Endodermal cell (in vitro differentiated cells): ENCODE data around the gene ATP10A. TPM values are rescaled to one million over a fixed set of nuclear protein-coding genes. Genes with fewer than 3 reads are reported as not detected.
A peak's percentile ranks its signal among the peaks of the same experiment; 100 is the strongest.

Source experiments
- DNase-seq: peaks from one replicate; pipeline ENCODE4 v3.0.0-alpha.2; 2017
- H3K27ac ChIP-seq: 2 replicates; pipeline ENCODE4 v1.5.1; 2013; ENCODE audit warnings: mild to moderate bottlenecking, low read depth, low read length, moderate library complexity
- H3K27me3 ChIP-seq: 2 replicates; pipeline ENCODE4 v1.6.1; 2013; ENCODE audit warnings: mild to moderate bottlenecking, low read length, moderate library complexity; ENCODE audit not compliant: insufficient read depth, control insufficient read depth, poor library complexity, severe bottlenecking
- H3K36me3 ChIP-seq: 2 replicates; pipeline ENCODE4 v1.7.0; 2013; ENCODE audit warnings: mild to moderate bottlenecking, low read length, moderate library complexity; ENCODE audit not compliant: control insufficient read depth, insufficient read depth
- H3K4me1 ChIP-seq: one replicate; pipeline ENCODE4 v1.7.0; 2013; ENCODE audit warnings: low read length; ENCODE audit not compliant: control insufficient read depth, insufficient read depth
- H3K4me3 ChIP-seq: 2 replicates; pipeline ENCODE4 v1.5.1; 2013; ENCODE audit warnings: mild to moderate bottlenecking, low read length, moderate library complexity
- H3K9ac ChIP-seq: 2 replicates; pipeline ENCODE4 v1.6.1; 2013; ENCODE audit warnings: mild to moderate bottlenecking, low read length, moderate library complexity; ENCODE audit not compliant: poor library complexity, severe bottlenecking; ENCODE audit errors: extremely low read depth
- H3K9me3 ChIP-seq: 2 replicates; pipeline ENCODE4 v1.6.1; 2013; ENCODE audit warnings: mild to moderate bottlenecking, low read length, moderate library complexity; ENCODE audit not compliant: control insufficient read depth
- H3K27ac Mint-ChIP-seq: 2 replicates; pipeline ENCODE4 v1.8.0; 2020; ENCODE audit warnings: mixed read lengths
- H3K27me3 Mint-ChIP-seq: 2 replicates; pipeline ENCODE4 v1.8.0; 2021; ENCODE audit warnings: mild to moderate bottlenecking, mixed read lengths; ENCODE audit not compliant: insufficient read depth
- H3K36me3 Mint-ChIP-seq: 2 replicates; pipeline ENCODE4 v1.8.0; 2020; ENCODE audit warnings: low read depth, mixed read lengths
- H3K4me1 Mint-ChIP-seq: 2 replicates; pipeline ENCODE4 v1.8.0; 2020; ENCODE audit warnings: mixed read lengths
- H3K4me3 Mint-ChIP-seq: 2 replicates; pipeline ENCODE4 v1.8.0; 2020; ENCODE audit warnings: mild to moderate bottlenecking, moderate library complexity, mixed read lengths
- H3K9me3 Mint-ChIP-seq: 2 replicates; pipeline ENCODE4 v1.8.0; 2020; ENCODE audit warnings: mild to moderate bottlenecking, mixed read lengths
- CTCF ChIP-seq: fragments of 200-600 bp; sonication (generic); conservative IDR thresholded peaks from 2 replicates; pipeline ENCODE4 v1.5.0; 2021; ENCODE audit warnings: antibody characterized with exemption, mild to moderate bottlenecking
- WGBS, 2 experiments: methylation state at CpG; one replicate each; pipeline versions ENCODE4 v1.1.5 to v1.1.7; 2013; ENCODE audit warnings: missing lambda C conversion rate in 2 of 2, mixed read lengths in 1 of 2; ENCODE audit not compliant: insufficient coverage in 1 of 2, insufficient read length in 1 of 2; 5-methylcytosine and 5-hydroxymethylcytosine counted together
- total RNA-seq, 2 donors: library from RNA; stranded (reverse); fragmentation: NEBNext Ultra II Directional in 1 of 2; extraction: Animal tissue kit (Norgen Biotek cat#: 25700) in 1 of 2; gene quantifications; 2 replicates in 1 of 2; 3 replicates in 1 of 2; pipeline ENCODE4 v1.2.1, GENCODE V29; 2021

The ATP10A gene
- total RNA-seq, 2 donors from 2014 or later, result 0.04 to 1.2 TPM

GRCh38 chr15:25903024-25903581 lies 40.0 kb upstream of the ATP10A start:
- no peaks in the 10 kb centered on the region for H3K36me3 Mint-ChIP-seq
- Histone ChIP-seq H3K4me3 (no peak overlapping the region), H3K4me1 (no peaks in the 10 kb centered on the region), H3K27ac (no peak overlapping the region), H3K9me3 (no peaks in the 10 kb centered on the region), H3K27me3 (peaks cover 3% of the 10 kb centered on the region), H3K9ac (no peak overlapping the region), H3K36me3 (no peaks in the 10 kb centered on the region)
- no peak overlapping the region for H3K4me3 Mint-ChIP-seq
- H3K27ac Mint-ChIP-seq, result peak overlapping the region; percentile 39
- peak; percentile 59 for DNase-seq
- H3K4me1 Mint-ChIP-seq, result peaks cover 8% of the 10 kb centered on the region
- 82 to 86% methylated on average over 8 to 10 of the region's 10 CpGs for WGBS, 2 experiments
- no peaks in the 10 kb centered on the region for H3K9me3 Mint-ChIP-seq
- H3K27me3 Mint-ChIP-seq, result no peaks in the 10 kb centered on the region
- TF ChIP-seq CTCF, result no peak

GRCh38 chr15:25901811-25902605 lies 38.9 kb upstream of the ATP10A start:
- Mint-ChIP-seq H3K4me1 (peaks cover 8% of the 10 kb centered on the region), H3K4me3 (no peak overlapping the region), H3K27me3 (peaks cover 3% of the 10 kb centered on the region), H3K27ac (no peak overlapping the region), H3K36me3 (no peaks in the 10 kb centered on the region), H3K9me3 (no peaks in the 10 kb centered on the region)
- Histone ChIP-seq H3K9me3 (no peaks in the 10 kb centered on the region), H3K4me3 (no peak overlapping the region), H3K36me3 (no peaks in the 10 kb centered on the region), H3K9ac (no peak overlapping the region), H3K27me3 (peaks cover 14% of the 10 kb centered on the region), H3K4me1 (no peaks in the 10 kb centered on the region), H3K27ac (no peak overlapping the region)
- WGBS, 2 experiments, result 94 to 98% methylated on average over 8 to 14 of the region's 14 CpGs
- no peak for TF ChIP-seq CTCF
- no peak for DNase-seq

- Mint-ChIP-seq H3K4me1 (peaks cover 9% of the 10 kb centered on the region), H3K4me3 (no peak overlapping the region), H3K27ac (no peak overlapping the region), H3K36me3 (no peaks in the 10 kb centered on the region), H3K9me3 (no peaks in the 10 kb centered on the region), H3K27me3 (peaks cover 5% of the 10 kb centered on the region)
- H3K4me3 ChIP-seq, result no peak overlapping the region
- 92 to 97% methylated on average over 5 of the region's 5 CpGs for WGBS, 2 experiments
- H3K27me3 ChIP-seq, result peaks cover 15% of the 10 kb centered on the region
- no peaks in the 10 kb centered on the region for H3K36me3 ChIP-seq
- H3K9me3 ChIP-seq, result no peaks in the 10 kb centered on the region
- no peak for TF ChIP-seq CTCF
- H3K4me1 ChIP-seq, result no peaks in the 10 kb centered on the region
- H3K9ac ChIP-seq, result no peak overlapping the region
- H3K27ac ChIP-seq, result no peak overlapping the region
- DNase-seq, result no peak
These were observed 37.8 kb upstream of the ATP10A start for GRCh38 chr15:25900901-25901300.
